ENCODE data around the gene KIF22.

- TF ChIP-seq CTCF (IDR thresholded peaks at IDR 0.05) (no peak), POLR2A (IDR thresholded peaks at IDR 0.05) (no peak)
Observed at GRCh38 chr16:29813644-29814562, 23.4 kb downstream of the KIF22 start.

All from Peyer's patch (tissue), 4 donors.